MG63 (cell line): ENCODE measurements around the gene LDLRAD1. TPM values are rescaled to one million over a fixed set of nuclear protein-coding genes. Genes with fewer than 3 reads are reported as not detected.
"Not testable (repeated sequence)": the region's sequence is repeated elsewhere in the genome, so short reads cannot be mapped to it uniquely, and the experiment has no call there.

ENCODE experiments used
- DNase-seq: peaks from one replicate; pipeline ENCODE4 v3.0.0-alpha.2; 2020
- H3K27me3 ChIP-seq: fragments of 250-450 bp; sonication (Bioruptor Pico); 2 replicates; pipeline ENCODE4 v1.5.1; 2020; ENCODE audit warnings: mild to moderate bottlenecking, moderate library complexity
- H3K36me3 ChIP-seq: fragments of 250-450 bp; sonication (Bioruptor Pico); 2 replicates; pipeline ENCODE4 v1.5.1; 2020; ENCODE audit warnings: mild to moderate bottlenecking, moderate library complexity
- H3K4me3 ChIP-seq: fragments of 250-450 bp; sonication (Bioruptor Pico); 2 replicates; pipeline ENCODE4 v1.5.1; 2020; ENCODE audit warnings: mild to moderate bottlenecking, moderate library complexity
- H3K9me3 ChIP-seq: fragments of 250-450 bp; sonication (Bioruptor Pico); 2 replicates; pipeline ENCODE4 v1.5.1; 2020; ENCODE audit warnings: mild to moderate bottlenecking, moderate library complexity
- total RNA-seq: library from RNA; depleted of rRNA; stranded (reverse); fragments of >200 nt; shearing (Covaris generic); gene quantifications from 2 replicates; pipeline ENCODE4 v1.2.3, GENCODE V29; 2014; ENCODE audit warnings: low replicate concordance; rRNA removed

Gene LDLRAD1
- total RNA-seq, 1 experiment from 2014 or later, result not detected

DNA sequence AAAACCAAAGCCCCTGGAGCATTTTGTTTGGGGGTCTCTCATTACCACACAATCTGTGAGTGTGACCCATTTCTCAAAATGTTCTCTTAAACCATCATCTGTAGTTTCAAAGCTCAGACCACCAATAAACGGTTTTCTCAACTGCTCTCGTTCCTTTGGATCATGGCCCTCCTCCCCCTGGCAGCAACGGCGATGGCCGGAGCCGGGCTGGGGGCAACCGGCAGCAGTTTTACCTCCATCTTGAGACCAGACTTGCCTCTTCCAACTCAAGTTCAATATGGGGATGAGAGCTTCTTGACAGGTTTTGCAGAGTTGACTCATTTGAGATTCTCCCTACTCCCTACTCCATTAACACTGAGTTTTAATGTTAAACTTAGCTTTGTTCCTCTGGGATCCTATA, 42.1 kb downstream of the LDLRAD1 start:
- peaks cover 10% of the 10 kb centered on the region for H3K36me3 ChIP-seq
- no peak for DNase-seq
- no peaks in the 10 kb centered on the region for H3K9me3 ChIP-seq
- no peaks in the 10 kb centered on the region for H3K27me3 ChIP-seq
- H3K4me3 ChIP-seq, result no peak overlapping the region

DNA sequence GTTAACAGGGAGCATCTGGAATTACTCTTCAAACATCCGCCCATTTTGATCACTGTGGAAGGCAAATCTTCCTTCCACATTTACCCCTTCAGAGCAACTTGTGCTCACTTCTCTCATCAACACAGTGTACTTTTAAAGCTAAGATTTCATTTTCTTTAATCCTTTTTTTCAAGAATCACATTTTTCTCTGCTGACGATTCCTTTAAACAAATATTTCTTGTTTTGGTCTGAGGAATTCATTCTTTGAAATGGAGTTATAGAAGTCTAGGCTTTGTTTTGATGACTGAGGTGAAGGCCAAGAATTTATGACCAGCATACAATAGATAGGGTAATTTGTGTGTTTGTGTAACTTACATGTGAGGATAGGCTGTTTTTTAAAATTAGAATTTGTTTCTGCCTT, 46.3 kb downstream of the LDLRAD1 start:
- Histone ChIP-seq H3K36me3 (peaks cover 38% of the 10 kb centered on the region), H3K4me3 (no peak overlapping the region), H3K9me3 (no peaks in the 10 kb centered on the region), H3K27me3 (no peaks in the 10 kb centered on the region)
- no peak for DNase-seq

DNA sequence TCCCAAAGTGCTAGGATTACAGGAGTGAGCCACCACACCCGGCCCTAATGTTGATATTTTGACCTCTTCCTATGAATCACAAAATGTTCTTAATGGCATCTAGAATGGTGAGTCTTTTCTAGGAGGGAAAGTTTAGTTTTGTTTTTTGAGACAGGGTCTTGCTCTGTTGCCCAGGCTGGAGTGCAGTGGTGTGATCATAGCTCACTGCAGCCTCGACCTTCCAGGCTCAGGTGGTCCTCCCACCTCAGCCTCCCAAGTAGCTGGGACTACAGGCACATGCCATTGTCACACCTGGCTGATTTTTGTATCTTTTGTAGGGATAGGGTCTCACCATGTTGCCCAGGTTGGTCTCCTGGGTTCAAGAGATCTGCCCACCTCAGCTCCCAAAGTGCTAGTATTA, 48.7 kb downstream of the LDLRAD1 start:
- H3K4me3 ChIP-seq, H3K9me3 ChIP-seq, DNase-seq, H3K27me3 ChIP-seq: not testable (repeated sequence)
- peaks cover 52% of the 10 kb centered on the region for H3K36me3 ChIP-seq

DNA sequence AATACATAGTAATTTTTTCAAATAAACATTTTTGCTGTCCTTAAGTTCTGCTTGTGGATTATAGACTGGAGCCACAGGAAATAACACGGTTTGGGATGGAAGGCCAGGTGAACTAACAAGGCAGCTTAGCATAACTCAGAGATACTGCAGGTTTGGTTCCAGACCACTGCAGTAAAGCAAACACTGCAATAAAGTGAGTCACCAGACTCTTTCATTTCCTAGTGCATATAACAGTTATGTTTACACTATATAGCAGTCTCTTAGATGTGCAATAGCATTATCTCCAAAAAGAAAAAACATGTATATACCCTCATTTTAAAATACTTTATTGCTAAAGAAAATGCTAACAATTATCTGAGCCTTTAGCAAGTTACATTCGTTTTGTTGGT, 49.9 kb downstream of the LDLRAD1 start:
- Histone ChIP-seq H3K27me3 (no peaks in the 10 kb centered on the region), H3K36me3 (peaks cover 54% of the 10 kb centered on the region), H3K4me3 (no peak overlapping the region), H3K9me3 (no peaks in the 10 kb centered on the region)
- no peak for DNase-seq

DNA sequence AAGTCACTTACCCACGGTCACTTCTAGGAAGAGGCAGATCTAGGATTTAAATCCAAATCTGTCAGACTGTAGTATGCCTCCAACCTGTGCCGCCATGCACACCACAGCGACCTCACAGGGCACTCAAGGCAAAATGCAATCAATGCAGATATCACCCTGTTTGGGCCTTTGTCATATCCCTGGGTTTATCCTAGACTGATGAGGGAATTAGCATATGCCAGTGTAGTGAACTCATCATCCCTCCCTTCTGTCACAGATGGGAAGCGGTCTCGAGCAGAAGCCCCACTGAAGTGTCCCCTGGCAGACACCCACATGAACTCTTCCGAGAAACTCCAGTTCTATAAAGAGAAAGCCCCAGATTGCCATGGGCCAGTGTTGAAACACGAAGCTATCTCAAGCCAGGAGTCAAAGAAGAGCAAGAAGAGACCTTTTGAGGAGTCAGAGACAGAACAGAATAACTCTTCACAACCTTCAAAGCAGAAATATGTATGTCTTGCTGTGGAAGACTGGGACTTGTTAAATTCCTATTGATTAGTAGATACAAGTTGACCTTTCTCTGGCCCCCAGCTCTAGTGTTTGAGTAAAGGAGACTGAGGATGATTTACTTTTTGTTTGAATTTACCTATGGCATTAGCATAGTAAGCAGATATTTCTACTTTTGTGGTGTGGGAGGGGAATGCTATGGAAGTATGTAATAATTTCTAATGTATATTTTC, 50.4 kb downstream of the LDLRAD1 start:
- no peak overlapping the region for H3K4me3 ChIP-seq
- H3K9me3 ChIP-seq, result no peaks in the 10 kb centered on the region
- H3K27me3 ChIP-seq, result no peaks in the 10 kb centered on the region
- no peak for DNase-seq
- H3K36me3 ChIP-seq, result peaks cover 51% of the 10 kb centered on the region

DNA sequence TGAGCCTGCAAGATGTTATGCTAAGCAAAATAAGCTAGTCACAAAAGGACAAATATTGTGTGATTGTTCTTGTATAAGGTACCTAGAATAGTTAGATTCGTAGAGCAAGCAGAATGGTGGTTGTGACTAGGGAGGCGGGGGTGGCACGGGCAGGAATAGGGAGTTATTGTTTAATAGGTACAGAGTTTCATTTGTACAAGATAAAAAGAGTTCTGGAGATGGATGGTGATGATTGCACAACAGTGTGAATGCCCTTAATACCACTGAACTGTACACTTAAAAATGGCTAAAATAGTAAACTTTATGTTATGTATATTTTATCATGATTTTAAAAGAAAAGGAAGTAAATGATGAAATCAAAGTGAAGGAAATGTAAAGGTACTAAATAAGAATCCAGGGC, 51.2 kb downstream of the LDLRAD1 start:
- H3K36me3 ChIP-seq, result peaks cover 57% of the 10 kb centered on the region
- no peaks in the 10 kb centered on the region for H3K9me3 ChIP-seq
- H3K27me3 ChIP-seq, result no peaks in the 10 kb centered on the region
- no peak overlapping the region for H3K4me3 ChIP-seq
- DNase-seq, result no peak

DNA sequence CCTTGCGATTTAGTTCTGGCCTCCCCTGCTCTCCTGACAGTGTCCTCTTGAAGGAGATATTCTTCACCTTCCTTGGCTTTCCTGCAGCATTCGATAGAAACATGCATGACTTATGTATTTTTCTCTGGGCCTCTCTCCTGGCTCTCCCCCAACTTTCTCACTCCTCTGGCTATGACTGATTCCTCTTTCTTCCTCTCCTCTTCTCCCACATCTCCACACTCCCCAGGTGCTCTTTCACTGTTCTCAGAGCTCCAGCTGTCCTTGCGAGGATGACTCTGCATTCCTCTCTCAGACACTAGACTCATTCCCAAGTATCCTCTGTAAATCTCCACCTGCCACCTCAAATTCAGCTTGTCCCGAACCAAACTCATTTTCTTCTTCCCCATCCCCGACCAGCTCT, 53.9 kb downstream of the LDLRAD1 start:
- peaks cover 72% of the 10 kb centered on the region for H3K36me3 ChIP-seq
- no peaks in the 10 kb centered on the region for H3K27me3 ChIP-seq
- no peaks in the 10 kb centered on the region for H3K9me3 ChIP-seq
- DNase-seq, result no peak
- no peak overlapping the region for H3K4me3 ChIP-seq

DNA sequence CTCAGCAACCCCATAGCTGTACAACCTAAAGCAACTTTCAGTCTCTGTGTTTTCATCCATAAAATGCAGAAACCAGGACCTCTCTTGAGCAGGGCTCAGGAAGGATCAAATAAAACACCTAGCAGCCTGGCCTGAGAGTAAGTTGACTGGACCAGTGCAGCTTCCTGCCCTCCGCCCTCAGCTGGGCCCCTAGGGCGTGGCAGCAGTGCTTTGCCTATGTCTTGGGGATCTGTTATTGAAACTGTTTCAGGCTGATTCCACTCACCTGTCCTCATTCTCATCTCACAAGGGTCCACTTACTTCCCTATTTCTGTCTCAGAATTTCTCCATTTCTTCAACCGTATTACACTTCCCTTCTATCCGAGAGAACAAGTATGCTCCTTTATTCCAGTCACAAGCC, 54.5 kb downstream of the LDLRAD1 start:
- no peak for DNase-seq
- Histone ChIP-seq H3K9me3 (no peaks in the 10 kb centered on the region), H3K36me3 (peaks cover 73% of the 10 kb centered on the region), H3K4me3 (no peak overlapping the region), H3K27me3 (no peaks in the 10 kb centered on the region)

DNA sequence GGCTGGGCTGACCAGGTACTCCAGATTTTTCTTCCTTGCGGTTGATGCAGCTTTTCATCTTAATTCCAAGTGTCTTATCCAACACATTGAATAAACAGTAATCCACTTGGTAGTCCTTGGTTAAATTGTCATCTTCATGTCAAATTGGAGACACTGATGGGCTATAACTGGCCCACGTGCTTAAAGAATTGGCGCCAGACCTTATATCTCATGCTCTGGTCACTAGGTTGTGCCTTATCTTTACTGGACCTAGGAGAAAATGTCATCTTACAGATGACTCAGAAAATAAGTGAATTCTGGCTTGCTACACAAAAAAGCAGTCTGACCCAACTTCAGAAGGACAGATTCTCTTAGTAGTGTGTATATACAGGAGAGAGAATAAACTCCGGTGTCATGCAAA, 55.6 kb downstream of the LDLRAD1 start:
- no peak for DNase-seq
- peaks cover 72% of the 10 kb centered on the region for H3K36me3 ChIP-seq
- H3K27me3 ChIP-seq, result no peaks in the 10 kb centered on the region
- H3K9me3 ChIP-seq, result no peaks in the 10 kb centered on the region
- no peak overlapping the region for H3K4me3 ChIP-seq

DNA sequence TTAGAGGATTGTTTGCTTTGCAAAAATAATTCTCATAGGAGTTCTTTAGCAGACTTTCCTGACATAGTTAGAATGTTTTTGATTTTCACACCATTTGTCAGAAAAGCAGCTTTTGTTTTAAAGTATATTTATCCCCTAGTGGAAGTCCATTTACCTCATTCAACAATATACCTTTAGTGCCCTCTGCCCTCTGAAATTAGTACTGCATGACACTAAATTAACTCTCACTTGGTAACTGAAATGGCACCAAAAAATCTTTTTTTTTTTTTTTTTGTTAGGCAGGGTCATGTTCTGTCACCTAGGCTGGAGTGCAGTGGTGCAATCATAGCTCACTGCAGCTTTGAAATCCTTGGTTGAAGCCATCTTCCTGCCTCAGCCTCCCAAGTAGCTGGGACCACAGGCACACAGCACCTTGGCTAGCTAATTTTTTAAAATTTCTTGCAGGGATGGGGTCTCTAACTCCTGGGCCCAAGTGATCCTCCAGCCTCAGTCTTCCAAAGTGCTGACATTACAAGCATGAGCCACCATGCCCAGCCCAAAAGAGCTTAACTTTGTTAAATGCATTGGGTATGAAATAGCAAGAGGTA, 58.2 kb downstream of the LDLRAD1 start:
- Histone ChIP-seq H3K36me3 (peaks cover 66% of the 10 kb centered on the region), H3K9me3 (no peaks in the 10 kb centered on the region), H3K27me3 (no peaks in the 10 kb centered on the region), H3K4me3 (no peak overlapping the region)
- no peak for DNase-seq

Other genes with a start within 250 kb of the LDLRAD1 start
- gene NDC1, start 179.9 kb downstream of the LDLRAD1 start, total RNA-seq, result 79.8 and 83.6 TPM in 2 replicates
- gene YIPF1, start 128.4 kb downstream of the LDLRAD1 start, total RNA-seq, result 15.2 and 20.3 TPM in 2 replicates
- gene DIO1, start 124.0 kb downstream of the LDLRAD1 start, total RNA-seq, result not detected in 2 replicates
- 31.5 and 54.1 TPM in 2 replicates for gene IFT25, start 72.5 kb downstream of the LDLRAD1 start, total RNA-seq
- gene LRRC42, start 71.8 kb downstream of the LDLRAD1 start, total RNA-seq, result 78.4 and 79.6 TPM in 2 replicates
- gene TMEM59, start 35.0 kb upstream of the LDLRAD1 start, total RNA-seq, result 198 and 209 TPM in 2 replicates
- 3.0 and 3.7 TPM in 2 replicates for gene TCEANC2, start 35.4 kb upstream of the LDLRAD1 start, total RNA-seq
- gene CDCP2, start 134.8 kb upstream of the LDLRAD1 start, total RNA-seq, result not detected in 2 replicates
- 4.7 and 6.3 TPM in 2 replicates for gene CYB5RL, start 181.8 kb upstream of the LDLRAD1 start, total RNA-seq
- 124 and 142 TPM in 2 replicates for gene MRPL37, start 182.0 kb upstream of the LDLRAD1 start, total RNA-seq